ENCODE results near the gene COQ3. TPM values are rescaled to one million over a fixed set of nuclear protein-coding genes. Genes with fewer than 3 reads are reported as not detected.

Gene COQ3
- total and polyA plus RNA-seq, 2 of the 8 experiments (the other 6 are each of a cell fraction or from before 2014, with no cell fraction given), result 8.4 to 16.2 TPM

- no peaks in the 10 kb centered on the region for H3K23me2 ChIP-seq (ENCODE audit: low read depth, low read length)
- H3K9ac ChIP-seq (replicated peaks in 1 of 4; ENCODE audit: extremely low read depth in 1 of 4, low read depth in 3 of 4, low read length in 3 of 4), result no peak overlapping the region
- no peak overlapping the region for H3K56ac ChIP-seq (replicated peaks; ENCODE audit: insufficient read length, low read depth, low read length)
- H2BK20ac ChIP-seq (ENCODE audit: low read length), result no peak overlapping the region
- no peaks in the 10 kb centered on the region for H4K20me1 ChIP-seq (replicated peaks in 1 of 2; ENCODE audit: control insufficient read depth in 1 of 2, insufficient read depth in 2 of 2, low read length in 2 of 2)
- no peak overlapping the region for H3K23ac ChIP-seq (ENCODE audit: insufficient read length)
- no peak overlapping the region for H3K4ac ChIP-seq (replicated peaks; ENCODE audit: insufficient read length, low read depth, low read length)
- no peak overlapping the region for H4K91ac ChIP-seq (replicated peaks; ENCODE audit: insufficient read length, low read length)
- no peaks in the 10 kb centered on the region for H3K4me1 ChIP-seq (replicated peaks in 1 of 4; ENCODE audit: control insufficient read depth in 3 of 4, insufficient read depth in 4 of 4, low read length in 3 of 4)
- no peak overlapping the region for H2AK5ac ChIP-seq (ENCODE audit: low read depth, low read length)
- no peak overlapping the region for H3K14ac ChIP-seq (ENCODE audit: insufficient read length)
- no peak overlapping the region for H3K4me3 ChIP-seq (ENCODE audit: extremely low read depth in 1 of 4, insufficient read depth in 2 of 4, low read depth in 3 of 4, low read length in 4 of 4)
- H3K36me3 ChIP-seq (ENCODE audit: control insufficient read depth in 2 of 4, insufficient read depth in 4 of 4, low read length in 3 of 4), result no peaks in the 10 kb centered on the region
- no peaks in the 10 kb centered on the region; the same call in 1 of the 2 replicates for H3K79me1 ChIP-seq (ENCODE audit: low read depth, low read length)
- H4K8ac ChIP-seq (ENCODE audit: extremely low read depth, insufficient read depth, low read length), result no peak overlapping the region
- H3K9me3 ChIP-seq (ENCODE audit: insufficient read depth in 2 of 2, low read depth in 1 of 2, low read length in 1 of 2), result no peaks in the 10 kb centered on the region
- no peak overlapping the region for H3K27ac ChIP-seq (ENCODE audit: low read depth, low read length)
- FAIRE-seq (no peak), DNase-seq (ENCODE audit: low read depth in 1 of 2, low spot score in 2 of 2) (no peak)
- H2BK12ac ChIP-seq (ENCODE audit: low read depth, low read length), result no peak overlapping the region
- H2AFZ ChIP-seq (ENCODE audit: low read length), result no peak overlapping the region
- no peak overlapping the region for H3K4me2 ChIP-seq (ENCODE audit: insufficient read depth in 1 of 2, low read depth in 2 of 2, low read length in 2 of 2)
- H3K18ac ChIP-seq (ENCODE audit: extremely low read depth, low read length), result no peak overlapping the region
- no peaks in the 10 kb centered on the region for H3K27me3 ChIP-seq (replicated peaks in 1 of 4; ENCODE audit: control insufficient read depth in 3 of 4, extremely low read depth in 1 of 4, insufficient read depth in 3 of 4, low read length in 3 of 4)
- ChIA-PET CTCF (ENCODE audit: partially characterized antibody) (no interaction called here), POLR2A (ENCODE audit: partially characterized antibody) (interaction anchor here (1.1 to 1.3 kb wide), 2 partner anchors 9 to 35 kb away, joined by 3 read pairs; no protein-coding TSS in a partner anchor)
- H2BK5ac ChIP-seq (ENCODE audit: low read depth, low read length), result no peak overlapping the region
- H4K5ac ChIP-seq (ENCODE audit: insufficient read length, low read depth, low read length), result no peak overlapping the region
- H3K79me2 ChIP-seq (ENCODE audit: control insufficient read depth in 1 of 2, insufficient read depth in 2 of 2, low read length in 2 of 2), result no peaks in the 10 kb centered on the region
- H2BK15ac ChIP-seq (ENCODE audit: low read length), result no peak overlapping the region
- 93% methylated on average over 3 of the region's 3 CpGs; no CpG with 5 or more reads in 1 of the 2 experiments for WGBS, 2 experiments (ENCODE audit: extremely low coverage in 1 of 2, insufficient coverage in 1 of 2, insufficient read length in 1 of 2, insufficient replicate concordance in 2 of 2, low coverage in 1 of 2, low lambda C conversion rate in 2 of 2, missing lambda C conversion rate in 1 of 2)
- H2BK120ac ChIP-seq (replicated peaks; ENCODE audit: low read depth, low read length), result no peak overlapping the region
- TF ChIP-seq MAX (IDR thresholded peaks at IDR 0.05) (no peak), PHF8 (conservative IDR thresholded peaks at IDR 0.05; ENCODE audit: low read depth, low read length) (no peak), YY1 (IDR thresholded peaks at IDR 0.05; ENCODE audit: low read depth, low read length) (no peak), E2F6 (IDR thresholded peaks at IDR 0.05) (no peak), RXRA (IDR thresholded peaks at IDR 0.05; ENCODE audit: insufficient read depth, low read depth, low read length) (no peak), CBX8 (IDR thresholded peaks at IDR 0.05; ENCODE audit: borderline replicate concordance, low read depth, low read length) (no peak), HDAC2 (IDR thresholded peaks at IDR 0.05; ENCODE audit: borderline replicate concordance in 1 of 2, low read depth in 2 of 2, low read length in 2 of 2) (no peak), SIN3A (conservative IDR thresholded peaks at IDR 0.05 in 1 of 2, IDR thresholded peaks at IDR 0.05 in 1 of 2; ENCODE audit: low read depth in 1 of 2, low read length in 2 of 2) (no peak), RAD21 (IDR thresholded peaks at IDR 0.05 in 1 of 2, conservative IDR thresholded peaks at IDR 0.05 in 1 of 2; ENCODE audit: low read depth in 2 of 2, low read length in 2 of 2) (no peak)
- TF ChIP-seq, protein P1, sequence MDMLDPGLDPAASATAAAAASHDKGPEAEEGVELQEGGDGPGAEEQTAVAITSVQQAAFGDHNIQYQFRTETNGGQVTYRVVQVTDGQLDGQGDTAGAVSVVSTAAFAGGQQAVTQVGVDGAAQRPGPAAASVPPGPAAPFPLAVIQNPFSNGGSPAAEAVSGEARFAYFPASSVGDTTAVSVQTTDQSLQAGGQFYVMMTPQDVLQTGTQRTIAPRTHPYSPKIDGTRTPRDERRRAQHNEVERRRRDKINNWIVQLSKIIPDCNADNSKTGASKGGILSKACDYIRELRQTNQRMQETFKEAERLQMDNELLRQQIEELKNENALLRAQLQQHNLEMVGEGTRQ (IDR thresholded peaks at IDR 0.05; ENCODE audit: low read length), result no peak
Measured at GRCh38 chr6:99384507-99384906, 9.5 kb downstream of the COQ3 start.

All from H1 (cell line).